Skeletal muscle tissue (tissue), 4 donors: ENCODE data around the gene MICAL2. TPM values are rescaled to one million over a fixed set of nuclear protein-coding genes. Genes with fewer than 3 reads are reported as not detected.

Experiments
- H3K27ac ChIP-seq: one replicate; pipeline ENCODE4 v1.7.0; 2013; ENCODE audit warnings: mild to moderate bottlenecking, low read depth, low read length, inconsistent platforms
- H3K27me3 ChIP-seq, 3 donors: one replicate each; pipeline ENCODE4 v1.7.0; 2013; ENCODE audit warnings: low read length in 3 of 3; ENCODE audit not compliant: control insufficient read depth in 3 of 3, insufficient read depth in 3 of 3
- H3K36me3 ChIP-seq, 3 donors: one replicate each; pipeline ENCODE4 v1.7.0; 2013; ENCODE audit warnings: low read length in 3 of 3; ENCODE audit not compliant: control insufficient read depth in 3 of 3, insufficient read depth in 3 of 3
- H3K4me1 ChIP-seq, 3 donors: one replicate each; pipeline ENCODE4 v1.7.0; 2013; ENCODE audit warnings: low read length in 3 of 3, mild to moderate bottlenecking in 3 of 3; ENCODE audit not compliant: control insufficient read depth in 3 of 3, insufficient read depth in 3 of 3
- H3K4me3 ChIP-seq, 3 donors: one replicate each; pipeline ENCODE4 v1.7.0; 2013; ENCODE audit warnings: low read length in 3 of 3
- H3K9ac ChIP-seq, 3 donors: one replicate each; pipeline ENCODE4 v1.7.0; 2013; ENCODE audit warnings: low read length in 3 of 3, mild to moderate bottlenecking in 3 of 3, moderate library complexity in 2 of 3, low read depth in 1 of 3
- H3K9me3 ChIP-seq, 3 donors: one replicate each; pipeline ENCODE4 v1.7.0; 2013; ENCODE audit warnings: low read length in 3 of 3; ENCODE audit not compliant: control insufficient read depth in 3 of 3
- total RNA-seq: library from RNA; depleted of rRNA; stranded (reverse); fragments of >200 nt; gene quantifications from one replicate; pipeline ENCODE4 v1.2.3, GENCODE V29; 2014
- donor health status: Osteomylitis.

The MICAL2 gene
- total RNA-seq, 1 donor from 2014 or later, result 35.5 TPM

GRCh38 chr11:12174128-12174476 lies 63.7 kb downstream of the MICAL2 start:
- no peak overlapping the region for H3K9ac ChIP-seq
- H3K4me1 ChIP-seq, result peaks cover 3 to 11% (median 5%) of the 10 kb centered on the region in 3 donors
- H3K27ac ChIP-seq, result no peak overlapping the region

GRCh38 chr11:12174477-12175143 lies 64.2 kb downstream of the MICAL2 start:
- no peak overlapping the region for H3K4me3 ChIP-seq
- no peaks in the 10 kb centered on the region for H3K36me3 ChIP-seq
- H3K27me3 ChIP-seq, result no peaks in the 10 kb centered on the region
- H3K9me3 ChIP-seq, result no peaks in the 10 kb centered on the region
- no peak overlapping the region for H3K27ac ChIP-seq
- peaks cover 6 to 15% (median 9%) of the 10 kb centered on the region in 3 donors for H3K4me1 ChIP-seq
- H3K9ac ChIP-seq, result no peak overlapping the region

More at GRCh38 chr11:12174128-12174476, 63.7 kb downstream of the MICAL2 start:
- Histone ChIP-seq H3K27me3 (no peaks in the 10 kb centered on the region), H3K9me3 (no peaks in the 10 kb centered on the region), H3K36me3 (no peaks in the 10 kb centered on the region), H3K4me3 (no peak overlapping the region)

GRCh38 chr11:12175694-12176241 lies 65.4 kb downstream of the MICAL2 start:
- Histone ChIP-seq H3K27me3 (no peaks in the 10 kb centered on the region), H3K9ac (no peak overlapping the region), H3K4me3 (no peak overlapping the region), H3K27ac (no peak overlapping the region), H3K36me3 (no peaks in the 10 kb centered on the region), H3K9me3 (no peaks in the 10 kb centered on the region), H3K4me1 (peaks cover 6 to 16% (median 7%) of the 10 kb centered on the region in 3 donors)

- H3K27ac ChIP-seq, result no peak overlapping the region
- H3K9ac ChIP-seq, result no peak overlapping the region
- peaks cover 6 to 15% (median 6%) of the 10 kb centered on the region in 3 donors for H3K4me1 ChIP-seq
These were observed 66.0 kb downstream of the MICAL2 start for GRCh38 chr11:12176410-12176809.

GRCh38 chr11:12177739-12178338 lies 67.4 kb downstream of the MICAL2 start:
- Histone ChIP-seq H3K9me3 (no peaks in the 10 kb centered on the region), H3K36me3 (no peaks in the 10 kb centered on the region), H3K27ac (no peak overlapping the region), H3K4me3 (no peak overlapping the region), H3K9ac (no peak overlapping the region), H3K4me1 (peaks cover 9 to 21% (median 11%) of the 10 kb centered on the region in 3 donors), H3K27me3 (no peaks in the 10 kb centered on the region)

More at GRCh38 chr11:12176410-12176809, 66.0 kb downstream of the MICAL2 start:
- Histone ChIP-seq H3K36me3 (no peaks in the 10 kb centered on the region), H3K27me3 (no peaks in the 10 kb centered on the region), H3K4me3 (no peak overlapping the region), H3K9me3 (no peaks in the 10 kb centered on the region)

GRCh38 chr11:12179019-12179418 lies 68.6 kb downstream of the MICAL2 start:
- Histone ChIP-seq H3K27ac (no peak overlapping the region), H3K9me3 (no peaks in the 10 kb centered on the region), H3K27me3 (no peaks in the 10 kb centered on the region), H3K4me1 (peaks cover 18 to 31% (median 19%) of the 10 kb centered on the region in 3 donors), H3K9ac (no peak overlapping the region), H3K36me3 (no peaks in the 10 kb centered on the region), H3K4me3 (no peak overlapping the region)

GRCh38 chr11:12179531-12179930 lies 69.1 kb downstream of the MICAL2 start:
- H3K27ac ChIP-seq, result no peak overlapping the region
- H3K4me3 ChIP-seq, result no peak overlapping the region
- H3K36me3 ChIP-seq, result no peaks in the 10 kb centered on the region
- H3K9me3 ChIP-seq, result no peaks in the 10 kb centered on the region
- H3K4me1 ChIP-seq, result peaks cover 18 to 31% (median 19%) of the 10 kb centered on the region in 3 donors
- H3K9ac ChIP-seq, result no peak overlapping the region
- no peaks in the 10 kb centered on the region for H3K27me3 ChIP-seq

GRCh38 chr11:12180257-12181205 lies 70.1 kb downstream of the MICAL2 start:
- H3K9me3 ChIP-seq, result no peaks in the 10 kb centered on the region
- no peak overlapping the region for H3K9ac ChIP-seq
- H3K36me3 ChIP-seq, result no peaks in the 10 kb centered on the region
- H3K4me3 ChIP-seq, result no peak overlapping the region
- no peaks in the 10 kb centered on the region for H3K27me3 ChIP-seq
- peaks cover 18 to 31% (median 19%) of the 10 kb centered on the region in 3 donors for H3K4me1 ChIP-seq
- H3K27ac ChIP-seq, result no peak overlapping the region

GRCh38 chr11:12182302-12182675 lies 71.9 kb downstream of the MICAL2 start:
- H3K36me3 ChIP-seq, result no peaks in the 10 kb centered on the region
- no peak overlapping the region for H3K4me3 ChIP-seq
- peak overlapping the region; percentile 37 for H3K27ac ChIP-seq
- H3K9me3 ChIP-seq, result no peaks in the 10 kb centered on the region
- H3K4me1 ChIP-seq, result peaks cover 18 to 36% (median 21%) of the 10 kb centered on the region in 3 donors
- no peak overlapping the region for H3K9ac ChIP-seq
- no peaks in the 10 kb centered on the region for H3K27me3 ChIP-seq
